Measurements from ENCODE around the gene SMAD2.

SMAD2 gene

DNA sequence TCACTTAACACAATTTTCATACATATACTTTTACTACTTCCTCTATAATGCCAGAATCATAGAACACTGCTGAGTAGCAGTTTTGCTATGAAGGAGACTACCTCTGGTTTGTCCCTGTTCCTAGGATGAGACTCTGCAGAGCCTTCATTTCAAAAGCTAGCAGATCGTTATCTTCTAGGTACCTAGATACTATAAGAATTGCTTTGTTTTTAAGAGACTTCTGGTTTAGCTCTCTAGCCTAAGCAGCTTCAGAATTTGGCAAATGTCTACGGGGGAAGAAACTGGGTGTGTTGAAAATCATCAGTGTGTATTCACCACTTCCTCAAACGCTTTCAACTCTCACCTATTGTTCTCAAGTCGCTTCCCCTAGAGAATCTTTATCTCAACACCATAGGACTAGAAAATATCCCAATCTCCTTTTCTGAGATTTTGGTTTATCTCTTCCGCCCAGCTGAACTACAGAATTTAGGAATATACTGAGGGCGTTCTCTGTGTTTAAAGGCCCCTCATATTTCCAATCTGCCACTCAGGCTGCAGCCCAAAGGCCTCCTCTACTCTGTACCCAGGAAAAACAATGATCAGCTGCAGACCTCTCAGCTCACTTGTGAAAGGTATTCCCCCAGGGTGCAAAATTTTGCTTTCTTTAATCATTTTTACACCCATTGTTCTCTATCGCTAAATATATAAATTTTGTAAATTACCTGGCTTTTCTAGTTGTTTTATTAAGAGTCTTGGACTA lies 28.7 kb downstream of the SMAD2 start:
- H3K9ac ChIP-seq (ENCODE audit: low read length in 5 of 5): no peak overlapping the region
- peaks cover 0 to 20% (median 12%) of the 10 kb centered on the region in 5 donors for H3K4me1 ChIP-seq (ENCODE audit: control insufficient read depth in 5 of 5, insufficient read depth in 5 of 5, low read length in 5 of 5)
- no peak overlapping the region for H3K27ac ChIP-seq (ENCODE audit: low read depth, low read length)
- H3K27me3 ChIP-seq (ENCODE audit: control insufficient read depth in 5 of 5, insufficient read depth in 4 of 5, low read length in 5 of 5): no peaks in the 10 kb centered on the region
- H3K36me3 ChIP-seq (ENCODE audit: control insufficient read depth in 5 of 5, insufficient read depth in 5 of 5, low read length in 5 of 5): peaks cover 0 to 5% (median 0%) of the 10 kb centered on the region in 5 donors
- no peak overlapping the region for H3K4me3 ChIP-seq (ENCODE audit: low read depth in 1 of 5, low read length in 5 of 5)
- peaks cover 4 to 11% (median 7%) of the 10 kb centered on the region in 5 donors for H3K9me3 ChIP-seq (ENCODE audit: control insufficient read depth in 5 of 5, low read length in 5 of 5)

DNA sequence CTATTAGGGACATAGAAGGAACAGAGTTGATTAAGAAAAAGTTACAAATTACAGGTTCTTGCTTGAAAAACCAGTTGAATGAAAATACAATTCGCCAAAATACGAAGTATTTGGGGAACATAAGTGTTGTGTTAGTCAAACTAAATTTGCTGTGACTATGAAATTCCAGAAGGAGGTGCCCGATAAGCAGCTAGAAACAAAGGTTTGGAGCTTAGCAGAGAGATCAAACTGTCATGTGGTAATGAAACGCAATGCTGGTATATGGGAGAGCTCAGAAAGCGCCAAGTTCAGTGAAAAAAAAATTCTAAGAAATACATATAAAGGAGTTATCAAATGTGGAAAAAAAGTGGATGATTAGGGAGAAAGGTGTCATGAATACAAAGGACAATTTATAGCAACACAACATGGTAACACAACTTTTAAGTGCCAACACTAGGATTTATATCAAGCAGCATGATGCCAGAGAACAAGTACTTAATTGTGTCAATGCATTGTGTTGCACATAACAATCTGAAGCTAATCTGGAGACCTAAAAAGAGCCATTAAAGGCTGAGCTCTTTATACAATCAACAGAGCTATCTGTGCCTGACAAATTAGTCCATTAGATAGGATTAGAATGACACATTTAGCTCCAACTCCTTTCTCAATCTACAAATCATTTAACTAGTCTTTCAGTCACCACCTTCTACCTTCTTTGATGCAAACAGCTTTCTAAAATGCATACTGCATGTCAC lies 31.2 kb downstream of the SMAD2 start:
- no peak overlapping the region for H3K4me3 ChIP-seq (ENCODE audit: low read depth in 1 of 5, low read length in 5 of 5)
- peaks cover 3 to 11% (median 7%) of the 10 kb centered on the region in 5 donors for H3K36me3 ChIP-seq (ENCODE audit: control insufficient read depth in 5 of 5, insufficient read depth in 5 of 5, low read length in 5 of 5)
- peaks cover 0 to 4% (median 0%) of the 10 kb centered on the region in 5 donors for H3K9me3 ChIP-seq (ENCODE audit: control insufficient read depth in 5 of 5, low read length in 5 of 5)
- no peak overlapping the region for H3K9ac ChIP-seq (ENCODE audit: low read length in 5 of 5)
- peaks cover 0 to 20% (median 12%) of the 10 kb centered on the region in 5 donors for H3K4me1 ChIP-seq (ENCODE audit: control insufficient read depth in 5 of 5, insufficient read depth in 5 of 5, low read length in 5 of 5)
- no peak overlapping the region for H3K27ac ChIP-seq (ENCODE audit: low read depth, low read length)
- H3K27me3 ChIP-seq (ENCODE audit: control insufficient read depth in 5 of 5, insufficient read depth in 4 of 5, low read length in 5 of 5): no peaks in the 10 kb centered on the region

DNA sequence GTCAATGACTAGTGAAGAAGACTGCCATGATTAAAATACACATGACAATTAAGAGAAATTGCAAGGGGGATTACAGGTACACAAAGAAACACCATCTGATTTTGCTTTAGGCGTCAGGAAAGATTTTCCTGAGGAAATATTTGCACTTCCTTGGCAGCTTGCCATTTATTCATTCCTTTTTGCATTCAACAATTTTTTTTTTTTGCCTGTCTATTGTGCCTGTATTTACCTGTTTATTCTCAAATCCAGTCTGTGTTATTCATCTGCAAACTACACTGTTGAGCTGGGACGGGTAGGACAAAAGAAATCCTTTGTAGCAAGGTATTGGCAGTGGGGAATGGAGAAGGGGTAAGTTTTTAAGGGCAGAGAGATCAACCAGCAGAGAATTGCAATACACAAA lies 31.8 kb downstream of the SMAD2 start:
- H3K4me1 ChIP-seq (ENCODE audit: control insufficient read depth in 5 of 5, insufficient read depth in 5 of 5, low read length in 5 of 5): peaks cover 0 to 20% (median 12%) of the 10 kb centered on the region in 5 donors
- no peak overlapping the region for H3K27ac ChIP-seq (ENCODE audit: low read depth, low read length)
- H3K36me3 ChIP-seq (ENCODE audit: control insufficient read depth in 5 of 5, insufficient read depth in 5 of 5, low read length in 5 of 5): peaks cover 3 to 15% (median 7%) of the 10 kb centered on the region in 5 donors
- H3K27me3 ChIP-seq (ENCODE audit: control insufficient read depth in 5 of 5, insufficient read depth in 4 of 5, low read length in 5 of 5): no peaks in the 10 kb centered on the region
- peaks cover 0 to 4% (median 0%) of the 10 kb centered on the region in 5 donors for H3K9me3 ChIP-seq (ENCODE audit: control insufficient read depth in 5 of 5, low read length in 5 of 5)
- no peak overlapping the region for H3K9ac ChIP-seq (ENCODE audit: low read length in 5 of 5)
- H3K4me3 ChIP-seq (ENCODE audit: low read depth in 1 of 5, low read length in 5 of 5): no peak overlapping the region

DNA sequence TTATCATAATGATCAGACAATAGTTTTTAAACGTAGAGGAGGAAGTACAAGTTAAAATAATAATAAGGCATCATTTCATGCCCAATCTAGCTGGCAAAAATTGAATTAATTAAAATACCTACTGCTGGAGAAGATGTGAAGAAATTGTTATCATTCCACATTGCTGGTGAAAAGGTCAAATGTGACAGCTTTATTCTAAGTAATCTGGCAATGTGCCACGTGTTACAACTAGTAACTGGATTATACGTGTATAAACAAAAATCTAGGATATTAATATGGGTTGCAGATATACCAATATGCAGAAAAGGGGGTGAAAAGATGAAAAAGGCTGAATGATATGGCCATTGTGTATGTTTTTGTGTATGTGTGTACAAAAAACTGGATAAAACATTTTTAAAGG lies 32.4 kb downstream of the SMAD2 start:
- H3K27ac ChIP-seq (ENCODE audit: low read depth, low read length): no peak overlapping the region
- peaks cover 0 to 20% (median 12%) of the 10 kb centered on the region in 5 donors for H3K4me1 ChIP-seq (ENCODE audit: control insufficient read depth in 5 of 5, insufficient read depth in 5 of 5, low read length in 5 of 5)
- H3K4me3 ChIP-seq (ENCODE audit: low read depth in 1 of 5, low read length in 5 of 5): no peak overlapping the region
- H3K9me3 ChIP-seq (ENCODE audit: control insufficient read depth in 5 of 5, low read length in 5 of 5): peaks cover 0 to 3% (median 0%) of the 10 kb centered on the region in 5 donors
- peaks cover 3 to 15% (median 7%) of the 10 kb centered on the region in 5 donors for H3K36me3 ChIP-seq (ENCODE audit: control insufficient read depth in 5 of 5, insufficient read depth in 5 of 5, low read length in 5 of 5)
- no peak overlapping the region for H3K9ac ChIP-seq (ENCODE audit: low read length in 5 of 5)
- H3K27me3 ChIP-seq (ENCODE audit: control insufficient read depth in 5 of 5, insufficient read depth in 4 of 5, low read length in 5 of 5): no peaks in the 10 kb centered on the region

DNA sequence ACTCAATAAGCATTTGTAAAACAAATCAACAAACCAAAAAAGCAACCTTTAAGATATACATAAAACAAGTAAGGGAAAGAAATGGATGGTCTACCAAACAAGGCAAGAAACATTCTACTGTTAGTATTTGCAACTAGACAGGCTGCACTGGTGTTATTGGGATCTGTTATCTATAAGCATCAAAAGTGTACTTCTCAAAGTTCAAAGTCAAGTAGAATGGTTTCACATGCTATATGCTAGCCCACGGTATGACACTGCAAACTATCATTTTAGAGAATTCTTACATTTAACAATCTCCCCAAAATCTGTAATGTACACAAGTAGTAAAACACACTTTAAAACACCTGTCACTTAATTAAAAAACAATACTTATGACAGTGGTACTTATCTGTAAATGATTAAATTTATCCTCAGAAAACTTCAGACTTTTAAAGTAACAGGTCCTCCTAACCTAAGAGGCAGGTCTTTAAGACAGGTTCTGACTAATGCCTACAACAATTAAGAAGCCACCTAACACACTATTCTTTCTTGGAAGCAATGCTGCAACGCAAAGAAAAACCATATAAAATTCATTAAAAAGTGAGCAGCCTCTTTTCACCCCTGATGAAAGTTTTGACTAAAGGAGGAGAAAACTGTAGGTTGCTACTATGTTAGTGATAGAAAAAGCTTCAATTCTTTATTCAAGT lies 34.8 kb downstream of the SMAD2 start:
- H3K4me1 ChIP-seq (ENCODE audit: control insufficient read depth in 5 of 5, insufficient read depth in 5 of 5, low read length in 5 of 5): peaks cover 0 to 11% (median 3%) of the 10 kb centered on the region in 5 donors
- H3K27ac ChIP-seq (ENCODE audit: low read depth, low read length): no peak overlapping the region

DNA sequence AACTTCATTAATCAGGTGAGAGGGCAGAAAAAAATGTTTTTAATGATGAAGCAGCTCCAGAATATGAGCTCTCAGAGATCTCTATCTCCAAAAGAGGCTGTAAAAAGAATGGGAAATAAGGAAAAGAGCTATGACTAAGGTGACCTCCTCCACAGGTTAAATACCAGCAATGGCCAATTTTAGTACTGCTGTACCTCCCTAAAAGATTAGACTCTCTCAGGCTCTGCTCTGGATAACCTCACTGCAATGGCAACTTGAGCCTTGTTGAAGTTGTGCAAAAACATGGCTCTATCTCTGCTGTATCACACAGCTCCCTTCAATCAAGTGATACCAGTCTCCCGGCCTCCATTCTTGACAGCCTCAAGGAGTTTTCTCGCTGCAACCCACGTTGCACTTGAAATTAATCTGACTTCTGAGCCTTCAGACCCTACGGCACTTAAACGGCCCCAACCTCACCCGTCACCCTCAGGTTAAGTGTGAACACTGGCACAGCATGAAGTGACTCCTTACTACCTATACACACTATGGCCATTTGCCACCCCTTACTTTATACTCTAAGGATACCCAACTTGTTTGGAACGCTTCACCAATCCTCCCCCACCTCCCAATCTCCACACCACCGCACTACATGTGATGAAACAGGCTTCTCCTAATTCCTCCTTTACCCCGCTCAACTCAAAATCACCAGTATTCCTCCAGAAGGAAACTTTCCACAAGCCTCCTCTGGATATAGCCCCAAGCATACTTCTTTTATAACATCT lies 36.3 kb downstream of the SMAD2 start:
- Histone ChIP-seq H3K9ac (ENCODE audit: low read length in 5 of 5) (no peak overlapping the region), H3K36me3 (ENCODE audit: control insufficient read depth in 5 of 5, insufficient read depth in 5 of 5, low read length in 5 of 5) (peaks cover 4 to 23% (median 13%) of the 10 kb centered on the region in 5 donors), H3K4me1 (ENCODE audit: control insufficient read depth in 5 of 5, insufficient read depth in 5 of 5, low read length in 5 of 5) (peaks cover 0 to 11% (median 3%) of the 10 kb centered on the region in 5 donors), H3K27me3 (ENCODE audit: control insufficient read depth in 5 of 5, insufficient read depth in 4 of 5, low read length in 5 of 5) (no peaks in the 10 kb centered on the region), H3K4me3 (ENCODE audit: low read depth in 1 of 5, low read length in 5 of 5) (no peak overlapping the region), H3K9me3 (ENCODE audit: control insufficient read depth in 5 of 5, low read length in 5 of 5) (no peaks in the 10 kb centered on the region), H3K27ac (ENCODE audit: low read depth, low read length) (no peak overlapping the region)

More for the DNA sequence above, 34.8 kb downstream of the SMAD2 start:
- Histone ChIP-seq H3K9me3 (ENCODE audit: control insufficient read depth in 5 of 5, low read length in 5 of 5) (no peaks in the 10 kb centered on the region), H3K4me3 (ENCODE audit: low read depth in 1 of 5, low read length in 5 of 5) (no peak overlapping the region), H3K36me3 (ENCODE audit: control insufficient read depth in 5 of 5, insufficient read depth in 5 of 5, low read length in 5 of 5) (peaks cover 3 to 18% (median 8%) of the 10 kb centered on the region in 5 donors), H3K9ac (ENCODE audit: low read length in 5 of 5) (no peak overlapping the region), H3K27me3 (ENCODE audit: control insufficient read depth in 5 of 5, insufficient read depth in 4 of 5, low read length in 5 of 5) (no peaks in the 10 kb centered on the region)

DNA sequence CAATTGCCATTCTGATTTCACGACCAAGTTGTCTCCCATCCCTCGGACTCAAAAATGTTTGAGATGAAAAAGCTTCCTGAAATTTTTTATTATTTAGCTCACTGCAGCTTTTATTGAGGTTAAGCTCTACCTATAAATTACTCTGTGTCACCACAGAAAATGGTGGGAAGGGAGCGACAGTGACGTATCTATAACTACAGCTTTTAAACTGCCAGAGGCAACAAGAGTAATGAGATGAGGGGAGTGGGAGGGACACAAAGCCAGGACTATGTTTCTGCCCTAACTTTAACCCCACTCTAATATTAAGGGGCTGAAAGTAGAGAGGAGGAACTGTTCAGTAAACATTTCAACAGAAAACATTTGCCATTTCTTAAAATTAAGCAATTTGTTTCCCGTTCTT lies 37.4 kb downstream of the SMAD2 start:
- Histone ChIP-seq H3K36me3 (ENCODE audit: control insufficient read depth in 5 of 5, insufficient read depth in 5 of 5, low read length in 5 of 5) (peaks cover 11 to 27% (median 15%) of the 10 kb centered on the region in 5 donors), H3K4me3 (ENCODE audit: low read depth in 1 of 5, low read length in 5 of 5) (no peak overlapping the region), H3K4me1 (ENCODE audit: control insufficient read depth in 5 of 5, insufficient read depth in 5 of 5, low read length in 5 of 5) (peaks cover 0 to 2% (median 0%) of the 10 kb centered on the region in 5 donors), H3K9me3 (ENCODE audit: control insufficient read depth in 5 of 5, low read length in 5 of 5) (no peaks in the 10 kb centered on the region), H3K27me3 (ENCODE audit: control insufficient read depth in 5 of 5, insufficient read depth in 4 of 5, low read length in 5 of 5) (no peaks in the 10 kb centered on the region), H3K27ac (ENCODE audit: low read depth, low read length) (no peak overlapping the region), H3K9ac (ENCODE audit: low read length in 5 of 5) (no peak overlapping the region)

DNA sequence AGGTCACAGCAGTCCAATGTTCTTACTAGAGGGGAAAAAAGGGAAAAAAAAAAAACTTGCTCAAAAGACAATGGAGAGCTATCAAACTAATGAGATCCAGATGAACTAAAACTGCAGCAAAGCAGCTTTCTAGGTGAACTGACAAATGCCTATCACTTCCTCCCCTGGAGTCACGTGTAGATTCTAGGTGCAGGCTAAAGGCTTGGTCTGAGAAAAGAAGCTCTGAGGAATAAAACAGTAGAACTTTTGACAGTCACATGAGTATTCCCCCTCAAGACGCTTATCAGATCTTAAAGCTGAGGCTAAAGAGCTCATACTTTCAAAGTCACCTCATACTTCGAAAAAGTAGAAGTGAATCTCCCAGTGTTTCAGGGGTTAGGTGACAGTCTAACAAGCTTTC lies 42.3 kb downstream of the SMAD2 start:
- Histone ChIP-seq H3K4me3 (ENCODE audit: low read depth in 1 of 5, low read length in 5 of 5) (no peak overlapping the region), H3K36me3 (ENCODE audit: control insufficient read depth in 5 of 5, insufficient read depth in 5 of 5, low read length in 5 of 5) (peaks cover 12 to 29% (median 14%) of the 10 kb centered on the region in 5 donors), H3K27me3 (ENCODE audit: control insufficient read depth in 5 of 5, insufficient read depth in 4 of 5, low read length in 5 of 5) (no peaks in the 10 kb centered on the region)

DNA sequence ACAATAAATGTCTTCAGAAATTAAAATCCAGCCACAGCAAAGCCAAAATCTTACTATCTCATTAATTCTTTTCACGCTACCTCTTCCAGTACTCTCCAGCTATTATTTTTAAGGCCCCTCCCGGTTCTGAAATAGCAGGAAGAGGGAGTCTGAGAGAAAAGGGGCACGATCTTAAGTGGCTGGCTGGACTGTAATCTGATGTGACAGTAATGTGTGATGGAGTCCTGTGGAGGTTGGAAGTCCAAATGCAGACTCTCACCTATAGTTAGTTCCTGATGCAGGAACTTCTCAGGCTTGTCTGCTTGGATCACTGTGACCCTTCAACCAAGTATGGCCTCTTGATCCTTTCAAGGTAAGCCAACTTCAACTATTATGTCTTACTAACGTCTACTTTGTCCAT lies 43.2 kb downstream of the SMAD2 start:
- H3K27ac ChIP-seq (ENCODE audit: low read depth, low read length): no peak overlapping the region
- H3K4me3 ChIP-seq (ENCODE audit: low read depth in 1 of 5, low read length in 5 of 5): no peak overlapping the region

More for the DNA sequence above, 42.3 kb downstream of the SMAD2 start:
- no peak overlapping the region for H3K27ac ChIP-seq (ENCODE audit: low read depth, low read length)
- no peaks in the 10 kb centered on the region for H3K9me3 ChIP-seq (ENCODE audit: control insufficient read depth in 5 of 5, low read length in 5 of 5)
- no peaks in the 10 kb centered on the region for H3K4me1 ChIP-seq (ENCODE audit: control insufficient read depth in 5 of 5, insufficient read depth in 5 of 5, low read length in 5 of 5)
- no peak overlapping the region for H3K9ac ChIP-seq (ENCODE audit: low read length in 5 of 5)

More for the DNA sequence above, 43.2 kb downstream of the SMAD2 start:
- Histone ChIP-seq H3K9ac (ENCODE audit: low read length in 5 of 5) (no peak overlapping the region), H3K36me3 (ENCODE audit: control insufficient read depth in 5 of 5, insufficient read depth in 5 of 5, low read length in 5 of 5) (peaks cover 12 to 29% (median 14%) of the 10 kb centered on the region in 5 donors), H3K9me3 (ENCODE audit: control insufficient read depth in 5 of 5, low read length in 5 of 5) (no peaks in the 10 kb centered on the region), H3K4me1 (ENCODE audit: control insufficient read depth in 5 of 5, insufficient read depth in 5 of 5, low read length in 5 of 5) (no peaks in the 10 kb centered on the region), H3K27me3 (ENCODE audit: control insufficient read depth in 5 of 5, insufficient read depth in 4 of 5, low read length in 5 of 5) (no peaks in the 10 kb centered on the region)
